Activated CD8-positive, alpha-beta memory T cell treated with anti-CD3 and anti-CD28 coated beads, Interleukin-2, amount 50 U/mL, for 48 hours (primary cell): Measurements from ENCODE around the gene WNK1.
"Not testable (repeated sequence)": the region's sequence is repeated elsewhere in the genome, so short reads cannot be mapped to it uniquely, and the experiment has no call there.

Experiments
- DNase-seq: peaks from one replicate; pipeline ENCODE4 v3.0.0-alpha.2; 2020

Gene WNK1

GRCh38 chr12:823028-823698 is 70.8 kb downstream of the WNK1 start:
- no peak for DNase-seq

DNA sequence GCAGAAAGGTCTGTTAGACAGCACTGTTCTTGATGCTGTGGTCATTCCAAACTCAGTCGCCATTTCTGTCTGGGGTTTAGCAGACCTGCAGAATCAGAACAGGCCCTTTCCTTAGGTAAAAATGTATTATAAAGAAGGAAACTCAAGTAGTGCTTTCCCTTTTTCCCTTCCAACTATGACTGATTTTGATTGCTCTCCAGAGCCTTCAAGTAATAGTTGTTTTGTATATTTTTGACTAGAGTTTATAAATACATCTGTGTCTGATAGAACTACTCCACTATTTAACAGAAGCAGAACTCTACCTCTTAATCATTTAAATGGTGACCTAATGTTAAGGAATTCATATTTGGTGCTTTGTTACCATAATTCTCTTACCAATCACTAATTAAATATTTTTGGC is 74.0 kb downstream of the WNK1 start:
- DNase-seq: no peak

DNA sequence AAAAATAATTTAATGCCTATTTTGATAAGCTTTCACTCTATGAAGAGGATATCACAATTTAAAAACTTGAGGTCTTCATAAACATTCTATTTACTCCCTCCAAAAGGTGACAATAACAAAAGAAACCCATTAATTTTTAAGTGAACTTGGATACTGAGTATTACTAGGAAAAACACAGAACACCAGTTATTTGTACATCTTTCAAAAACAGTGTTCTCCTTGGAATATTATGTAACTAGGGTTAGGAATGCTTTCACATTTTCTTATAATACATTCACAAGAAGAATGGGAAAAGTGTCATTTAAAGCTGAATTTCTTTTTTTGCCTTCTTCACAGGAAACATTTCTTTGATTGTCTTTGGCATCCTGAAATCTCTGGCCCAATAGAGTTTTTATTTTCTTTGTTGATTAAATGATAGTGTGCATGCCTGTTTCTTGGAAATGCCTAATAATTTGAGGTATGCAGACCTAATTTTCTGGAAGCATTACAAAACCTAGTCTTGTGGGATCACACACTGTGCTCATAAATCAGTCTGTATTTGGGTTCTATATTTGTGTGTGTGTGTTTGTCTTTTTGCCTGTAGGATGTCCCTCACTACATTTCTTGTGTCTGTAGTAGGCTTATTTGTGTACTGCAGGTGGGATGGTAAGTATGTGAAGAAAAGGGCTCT is 76.5 kb downstream of the WNK1 start:
- no peak for DNase-seq

- DNase-seq: no peak
Measured at GRCh38 chr12:830111-830867, 77.9 kb downstream of the WNK1 start.

- no peak for DNase-seq
Measured at GRCh38 chr12:835754-836518, 83.6 kb downstream of the WNK1 start.

DNA sequence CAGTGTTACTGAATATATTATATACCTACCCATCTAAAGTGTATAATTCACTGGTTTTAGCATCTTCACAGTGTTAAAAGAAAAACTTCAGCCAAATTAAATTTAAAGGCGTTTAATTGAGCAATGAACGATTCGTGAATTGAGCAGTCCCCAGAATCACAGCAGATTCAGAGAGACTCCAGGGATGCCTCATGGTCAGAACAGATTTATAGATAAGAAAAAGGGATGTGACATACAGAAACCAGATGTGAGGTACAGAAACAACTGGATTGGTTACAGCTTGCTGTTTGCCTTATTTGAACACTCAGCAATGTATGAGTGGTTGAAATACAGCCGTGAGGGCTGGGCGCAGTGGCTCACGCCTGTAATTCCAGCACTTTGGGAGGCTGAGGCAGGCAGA is 84.6 kb downstream of the WNK1 start:
- DNase-seq: no peak

GRCh38 chr12:837548-837947 is 85.2 kb downstream of the WNK1 start:
- no peak for DNase-seq

GRCh38 chr12:843609-844008 is 91.2 kb downstream of the WNK1 start:
- no peak for DNase-seq

DNA sequence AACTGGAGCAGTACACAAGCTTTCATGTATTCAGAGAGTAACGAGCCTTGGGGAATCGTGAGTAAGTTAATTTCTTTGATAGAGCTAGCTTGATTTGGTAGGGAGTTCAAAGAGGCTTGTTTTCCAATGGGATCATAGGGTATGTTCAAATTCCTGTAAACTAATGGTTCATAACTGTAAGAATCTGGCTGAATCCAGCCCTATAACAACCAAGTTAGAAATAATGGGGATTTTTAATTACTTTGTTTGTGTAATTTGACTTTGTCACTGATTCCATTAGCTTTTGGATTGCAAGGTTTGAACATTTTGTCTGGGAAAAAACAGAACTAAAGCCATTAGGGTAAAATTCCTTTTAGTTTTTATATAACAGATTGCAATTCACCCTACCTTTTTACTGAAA is 94.0 kb downstream of the WNK1 start:
- no peak for DNase-seq

GRCh38 chr12:848173-848865 is 95.9 kb downstream of the WNK1 start:
- DNase-seq: no peak

- DNase-seq: no peak
Measured at GRCh38 chr12:848882-849527, 96.6 kb downstream of the WNK1 start.

- DNase-seq: not testable (repeated sequence)
Measured at GRCh38 chr12:849733-850437, 97.5 kb downstream of the WNK1 start.

DNA sequence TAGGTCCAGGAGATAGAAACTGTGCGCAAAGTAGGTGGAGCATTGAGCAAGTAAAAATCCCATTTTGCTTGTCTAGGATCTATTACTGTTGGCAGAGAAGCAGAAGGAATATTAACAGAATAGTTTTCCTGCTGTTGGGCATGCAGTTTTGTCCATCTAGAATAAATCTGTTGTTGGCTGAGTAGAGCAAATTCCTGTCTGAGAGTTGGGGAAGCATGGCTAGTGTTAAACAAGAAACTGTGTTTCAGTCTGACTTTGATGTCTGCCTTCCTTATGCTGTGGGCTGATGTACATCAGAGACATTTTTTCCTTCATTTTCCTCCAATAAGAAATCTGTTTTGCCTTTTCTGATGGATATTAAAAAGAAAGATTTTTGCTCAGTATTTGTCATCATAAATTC is 99.0 kb downstream of the WNK1 start:
- no peak for DNase-seq

GRCh38 chr12:851913-852312 is 99.5 kb downstream of the WNK1 start:
- DNase-seq: no peak

GRCh38 chr12:852864-853263 is 100.5 kb downstream of the WNK1 start:
- no peak for DNase-seq

- DNase-seq: no peak
Measured at GRCh38 chr12:857611-858010, 105.2 kb downstream of the WNK1 start.

GRCh38 chr12:862303-862911 is 110.0 kb downstream of the WNK1 start:
- no peak for DNase-seq

- DNase-seq: no peak
Measured at GRCh38 chr12:863285-863684, 110.9 kb downstream of the WNK1 start.

DNA sequence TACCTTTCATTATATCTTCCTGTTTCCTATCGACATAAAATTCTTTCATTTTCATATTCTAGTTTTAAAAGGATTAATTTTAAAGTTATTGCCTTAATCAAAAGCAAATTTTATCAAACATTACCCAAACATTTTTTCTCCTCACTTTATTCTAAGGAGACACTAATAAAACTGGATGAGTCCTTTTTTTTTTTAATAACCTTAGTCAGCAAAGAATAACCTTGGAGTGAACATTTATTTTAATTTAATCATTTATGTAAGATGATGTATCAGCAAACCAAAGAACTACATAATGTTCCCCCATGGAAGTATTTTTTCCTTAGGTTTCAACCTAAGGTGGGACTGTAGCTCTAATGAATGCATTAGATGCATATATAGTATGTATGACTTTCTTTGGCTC is 113.2 kb downstream of the WNK1 start:
- no peak for DNase-seq

DNA sequence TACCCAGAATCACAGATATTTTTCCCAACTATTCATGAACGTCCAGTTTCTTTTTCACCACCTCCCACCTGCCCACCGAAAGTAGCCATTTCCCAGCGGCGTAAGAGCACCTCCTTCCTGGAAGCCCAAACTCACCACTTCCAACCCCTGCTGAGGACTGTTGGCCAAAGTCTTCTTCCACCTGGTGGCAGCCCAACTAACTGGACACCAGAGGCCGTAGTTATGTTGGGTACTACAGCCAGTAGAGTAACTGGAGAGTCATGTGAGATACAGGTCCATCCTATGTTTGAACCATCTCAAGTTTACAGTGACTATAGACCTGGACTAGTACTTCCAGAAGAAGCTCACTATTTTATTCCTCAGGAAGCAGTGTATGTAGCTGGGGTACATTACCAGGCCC is 115.5 kb downstream of the WNK1 start:
- no peak for DNase-seq

DNA sequence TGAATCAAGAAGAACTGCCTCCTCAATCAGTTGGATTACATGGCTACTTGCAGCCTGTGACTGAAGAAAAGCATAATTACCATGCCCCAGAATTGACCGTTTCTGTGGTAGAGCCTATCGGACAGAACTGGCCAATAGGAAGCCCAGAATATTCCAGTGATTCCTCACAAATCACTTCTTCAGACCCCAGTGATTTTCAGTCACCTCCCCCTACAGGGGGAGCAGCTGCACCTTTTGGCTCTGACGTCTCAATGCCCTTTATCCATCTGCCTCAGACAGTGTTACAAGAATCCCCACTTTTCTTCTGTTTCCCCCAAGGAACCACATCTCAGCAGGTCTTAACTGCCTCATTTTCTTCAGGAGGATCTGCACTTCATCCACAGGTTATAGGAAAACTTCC is 116.3 kb downstream of the WNK1 start:
- DNase-seq: no peak
